Activated T-helper 17 cell treated with anti-CD3 and anti-CD28 coated beads, Interleukin-2, amount 50 U/mL, for 72 hours (primary cell): ENCODE measurements around the gene ARID4B. TPM values are rescaled to one million over a fixed set of nuclear protein-coding genes. Genes with fewer than 3 reads are reported as not detected.

Experiments used
- ATAC-seq: fragments of 150-1000 bp; cut with Tn5 transposase; replicated peaks from 2 replicates; pipeline ENCODE4 v1.10.0; 2021; ENCODE audit warnings: mild to moderate bottlenecking, moderate library complexity
- H3K27ac Mint-ChIP-seq: one replicate; pipeline ENCODE4 v1.8.0; 2022; ENCODE audit warnings: mixed read lengths
- H3K27me3 Mint-ChIP-seq: one replicate; pipeline ENCODE4 v1.8.0; 2022; ENCODE audit warnings: mixed read lengths
- H3K36me3 Mint-ChIP-seq: one replicate; pipeline ENCODE4 v1.8.0; 2022; ENCODE audit warnings: low read depth, mild to moderate bottlenecking, mixed read lengths
- H3K4me1 Mint-ChIP-seq: one replicate; pipeline ENCODE4 v1.8.0; 2022; ENCODE audit warnings: mixed read lengths
- H3K4me3 Mint-ChIP-seq: one replicate; pipeline ENCODE4 v1.8.0; 2022; ENCODE audit warnings: mild to moderate bottlenecking, mixed read lengths
- H3K9me3 Mint-ChIP-seq: one replicate; pipeline ENCODE4 v1.8.0; 2022; ENCODE audit warnings: mixed read lengths
- total RNA-seq, 2 donors: library from RNA; stranded (reverse); gene quantifications; one replicate each; pipeline ENCODE4 v1.2.3, GENCODE V29; 2022

ARID4B gene
- total RNA-seq, 2 donors from 2014 or later, result 42.2 to 61.2 TPM

DNA sequence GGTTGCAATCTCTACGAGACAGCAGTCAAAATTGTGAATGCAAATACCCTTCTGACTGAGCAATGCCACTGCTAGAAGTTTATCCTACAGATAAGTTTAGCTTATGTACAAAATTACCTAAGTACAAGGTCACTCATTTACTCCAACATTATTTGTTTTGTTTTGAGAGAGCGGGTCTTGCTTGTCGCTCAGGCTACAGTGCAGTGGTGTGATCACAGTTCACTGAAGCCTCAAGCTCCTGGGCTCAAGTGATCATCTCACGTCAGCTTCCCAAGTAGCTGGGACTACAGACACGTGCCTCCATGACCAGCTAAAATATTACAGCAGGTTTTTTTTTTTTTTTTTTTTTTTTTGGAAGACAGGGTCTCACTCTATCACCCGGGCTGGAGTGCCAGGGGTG lies 182.3 kb downstream of the ARID4B start:
- Mint-ChIP-seq H3K4me3 (no peak overlapping the region), H3K9me3 (no peaks in the 10 kb centered on the region), H3K36me3 (peaks cover 100% of the 10 kb centered on the region), H3K4me1 (peaks cover 6% of the 10 kb centered on the region), H3K27me3 (no peaks in the 10 kb centered on the region), H3K27ac (no peak overlapping the region)
- no peak for ATAC-seq

DNA sequence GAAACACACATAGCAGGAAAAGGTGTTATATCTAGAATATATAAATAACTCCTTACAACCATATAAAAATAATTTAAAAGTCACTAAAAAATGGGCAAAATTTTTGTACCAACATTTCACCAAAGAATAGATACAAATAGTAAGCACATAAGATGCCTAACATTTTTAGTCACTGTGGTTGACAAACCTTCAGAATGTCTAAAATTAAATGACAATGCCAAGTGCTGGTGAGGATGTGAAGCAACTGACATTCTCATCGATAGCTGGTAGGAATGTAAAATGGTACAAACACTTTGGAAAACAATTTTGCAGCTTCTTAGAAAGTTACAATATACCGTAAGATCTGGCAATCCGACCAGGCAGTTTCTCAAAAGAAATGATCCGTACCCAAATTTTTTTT lies 185.0 kb downstream of the ARID4B start:
- no peak for ATAC-seq
- peaks cover 96% of the 10 kb centered on the region for H3K36me3 Mint-ChIP-seq

DNA sequence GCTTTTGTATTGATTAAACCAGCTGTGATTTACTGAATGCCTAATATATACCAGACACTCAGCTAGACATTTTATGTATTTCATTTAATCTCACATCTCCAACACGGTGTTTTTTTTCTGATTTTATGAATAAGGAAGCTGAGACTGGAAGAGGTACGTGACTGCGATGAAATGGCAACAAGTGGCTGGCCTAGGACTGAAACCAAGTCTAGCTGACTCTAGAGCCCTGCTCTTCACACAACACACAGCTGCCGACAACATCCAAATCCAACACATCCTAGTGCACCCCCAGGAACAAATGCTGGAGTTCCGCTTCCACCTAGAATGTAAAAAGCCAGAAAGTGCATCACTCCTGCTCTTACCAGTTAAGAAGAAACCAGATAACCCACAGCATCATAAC lies 188.7 kb downstream of the ARID4B start:
- Mint-ChIP-seq H3K9me3 (no peaks in the 10 kb centered on the region), H3K36me3 (peaks cover 96% of the 10 kb centered on the region), H3K27ac (peak overlapping the region; percentile 74), H3K27me3 (no peaks in the 10 kb centered on the region), H3K4me3 (peak overlapping the region; percentile 17), H3K4me1 (peaks cover 13% of the 10 kb centered on the region)
- no peak for ATAC-seq

More for the DNA sequence above, 185.0 kb downstream of the ARID4B start:
- Mint-ChIP-seq H3K27me3 (no peaks in the 10 kb centered on the region), H3K27ac (no peak overlapping the region), H3K4me3 (no peak overlapping the region), H3K4me1 (peaks cover 13% of the 10 kb centered on the region), H3K9me3 (no peaks in the 10 kb centered on the region)

DNA sequence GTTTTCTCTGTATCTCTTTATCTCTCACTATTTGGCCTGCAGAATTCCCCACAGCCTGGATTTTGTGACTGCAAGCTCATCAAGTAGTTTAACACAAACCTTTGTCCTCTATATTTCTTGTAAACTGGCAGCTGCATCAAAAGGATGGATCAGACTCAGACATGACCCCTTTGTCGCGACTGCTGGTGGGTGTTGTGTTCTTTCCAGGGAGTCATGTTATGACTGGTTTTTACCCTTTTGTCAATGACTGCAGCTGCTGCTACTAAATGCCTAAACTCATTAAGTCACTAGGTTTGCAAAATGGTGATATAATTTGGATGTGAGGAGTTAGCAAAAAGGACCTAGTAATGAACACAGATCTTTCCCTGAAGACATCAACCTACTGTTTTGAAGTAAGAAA lies 189.2 kb downstream of the ARID4B start:
- Mint-ChIP-seq H3K9me3 (no peaks in the 10 kb centered on the region), H3K27ac (peak overlapping the region; percentile 74), H3K36me3 (peaks cover 96% of the 10 kb centered on the region), H3K4me1 (peaks cover 13% of the 10 kb centered on the region), H3K27me3 (no peaks in the 10 kb centered on the region), H3K4me3 (peak overlapping the region; percentile 17)
- ATAC-seq, result peak; percentile 53

DNA sequence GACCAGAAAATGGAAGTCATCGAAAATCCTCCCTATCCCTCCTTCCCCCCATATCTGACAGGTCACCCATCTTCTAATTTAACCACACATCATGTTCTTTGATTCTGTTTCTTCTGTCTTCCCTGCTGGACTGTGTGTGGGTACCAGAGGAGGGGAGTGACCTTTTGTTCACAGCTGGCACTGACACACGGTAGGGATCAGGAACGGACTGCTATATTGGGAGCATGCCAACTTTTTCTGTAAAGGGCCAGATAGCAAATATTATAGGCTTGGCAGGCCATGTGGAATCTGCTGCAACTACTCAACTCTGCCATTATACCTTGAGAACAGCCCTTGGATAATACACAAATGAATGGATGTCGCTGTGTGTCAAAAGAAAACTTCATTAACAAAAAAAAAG lies 191.9 kb downstream of the ARID4B start:
- peaks cover 13% of the 10 kb centered on the region for H3K4me1 Mint-ChIP-seq
- peak overlapping the region; percentile 36 for H3K27ac Mint-ChIP-seq
- no peak for ATAC-seq
- H3K27me3 Mint-ChIP-seq, result no peaks in the 10 kb centered on the region
- H3K4me3 Mint-ChIP-seq, result no peak overlapping the region
- H3K9me3 Mint-ChIP-seq, result no peaks in the 10 kb centered on the region
- peaks cover 95% of the 10 kb centered on the region for H3K36me3 Mint-ChIP-seq

DNA sequence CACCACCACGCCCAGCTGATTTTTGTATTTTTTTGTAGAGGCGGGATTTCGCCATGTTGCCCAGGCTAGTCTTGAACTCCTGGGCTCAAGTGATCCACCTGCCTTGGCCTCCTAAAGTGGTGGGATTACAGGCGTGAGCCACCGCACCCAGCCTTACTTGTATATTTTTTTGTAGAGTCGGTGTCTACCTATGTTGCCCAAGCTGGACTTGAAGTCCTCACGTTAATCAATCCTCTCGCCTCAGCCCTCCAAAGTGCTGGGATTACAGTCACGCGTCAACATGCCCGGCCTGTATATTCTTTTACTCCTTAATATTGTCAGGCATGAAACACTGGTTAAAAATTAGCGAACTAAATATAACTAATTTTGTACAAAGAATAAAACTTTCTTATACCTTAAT lies 193.8 kb downstream of the ARID4B start:
- Mint-ChIP-seq H3K4me3 (no peak overlapping the region), H3K36me3 (peaks cover 84% of the 10 kb centered on the region)

DNA sequence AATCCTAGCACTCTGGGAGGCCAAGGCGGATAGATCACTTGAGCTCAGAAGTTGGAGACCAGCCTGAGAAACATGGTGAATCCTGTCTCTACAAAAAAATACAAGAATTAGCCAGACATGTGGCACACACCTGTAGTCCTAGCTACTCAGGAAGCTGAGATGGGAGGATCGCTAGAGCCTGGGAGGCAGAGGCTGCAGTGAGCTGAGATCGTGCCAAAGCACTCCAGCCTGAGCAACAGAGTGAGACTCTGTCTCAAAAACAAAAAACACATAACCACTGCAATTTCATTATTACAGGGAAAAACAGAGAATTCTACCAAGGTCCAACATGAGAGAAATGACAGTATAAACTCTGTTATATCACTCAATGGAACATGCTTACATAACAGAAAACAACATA lies 194.9 kb downstream of the ARID4B start:
- Mint-ChIP-seq H3K9me3 (no peaks in the 10 kb centered on the region), H3K36me3 (peaks cover 83% of the 10 kb centered on the region), H3K27me3 (no peaks in the 10 kb centered on the region), H3K4me1 (no peaks in the 10 kb centered on the region), H3K4me3 (no peak overlapping the region), H3K27ac (peak overlapping the region; percentile 52)
- no peak for ATAC-seq

More for the DNA sequence above, 193.8 kb downstream of the ARID4B start:
- H3K27ac Mint-ChIP-seq, result no peak overlapping the region
- ATAC-seq, result no peak
- H3K27me3 Mint-ChIP-seq, result no peaks in the 10 kb centered on the region
- peaks cover 8% of the 10 kb centered on the region for H3K4me1 Mint-ChIP-seq
- H3K9me3 Mint-ChIP-seq, result no peaks in the 10 kb centered on the region

DNA sequence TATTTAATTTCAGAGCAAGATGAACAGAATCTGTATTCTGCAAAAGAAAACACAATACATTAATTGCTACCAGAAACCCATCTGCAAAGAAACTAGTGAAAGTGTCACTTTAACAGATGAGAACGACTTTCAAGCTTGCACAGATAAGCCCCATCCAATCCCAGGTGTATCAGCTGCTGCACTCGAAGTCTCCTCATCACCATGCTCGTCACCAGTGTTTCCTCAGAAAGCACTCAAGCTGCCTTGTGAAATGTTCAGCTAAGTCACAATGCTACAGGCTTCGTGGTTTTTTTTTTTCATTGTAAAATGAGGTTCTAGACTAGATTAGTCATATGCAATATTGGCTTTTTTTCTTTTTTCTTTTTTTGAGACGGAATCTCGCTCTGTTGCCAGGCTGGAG lies 196.0 kb downstream of the ARID4B start:
- Mint-ChIP-seq H3K36me3 (peaks cover 83% of the 10 kb centered on the region), H3K4me3 (no peak overlapping the region), H3K9me3 (no peaks in the 10 kb centered on the region), H3K27me3 (no peaks in the 10 kb centered on the region), H3K4me1 (no peaks in the 10 kb centered on the region), H3K27ac (peak overlapping the region; percentile 52)
- no peak for ATAC-seq

DNA sequence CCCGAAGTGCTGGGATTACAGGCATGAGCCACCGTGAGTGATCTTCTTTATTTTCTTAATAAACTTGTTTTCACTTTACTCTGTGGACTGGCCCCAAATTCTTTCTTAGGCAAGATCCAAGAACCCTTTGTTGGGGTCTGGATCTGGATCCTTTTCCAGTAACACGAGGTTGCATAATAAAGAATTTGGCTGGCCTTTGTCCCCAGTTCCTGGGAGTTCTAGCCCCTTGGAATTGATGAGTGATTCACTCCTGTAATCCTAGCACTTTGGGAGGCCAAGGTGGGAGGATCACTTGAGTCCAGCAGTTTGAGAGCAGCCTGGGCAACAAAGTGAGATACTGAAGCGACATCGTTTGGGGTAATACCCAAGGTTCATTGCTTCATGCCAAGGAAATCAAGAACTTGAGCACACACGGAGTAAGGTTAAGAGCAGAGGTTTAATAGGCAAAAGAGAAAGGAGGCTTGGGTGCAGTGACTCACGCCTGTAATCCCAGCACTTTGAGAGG lies 197.2 kb downstream of the ARID4B start:
- peaks cover 83% of the 10 kb centered on the region for H3K36me3 Mint-ChIP-seq
- H3K27ac Mint-ChIP-seq, result no peak overlapping the region
- H3K9me3 Mint-ChIP-seq, result no peaks in the 10 kb centered on the region
- no peaks in the 10 kb centered on the region for H3K27me3 Mint-ChIP-seq
- no peak overlapping the region for H3K4me3 Mint-ChIP-seq
- H3K4me1 Mint-ChIP-seq, result peaks cover 4% of the 10 kb centered on the region
- ATAC-seq, result no peak

DNA sequence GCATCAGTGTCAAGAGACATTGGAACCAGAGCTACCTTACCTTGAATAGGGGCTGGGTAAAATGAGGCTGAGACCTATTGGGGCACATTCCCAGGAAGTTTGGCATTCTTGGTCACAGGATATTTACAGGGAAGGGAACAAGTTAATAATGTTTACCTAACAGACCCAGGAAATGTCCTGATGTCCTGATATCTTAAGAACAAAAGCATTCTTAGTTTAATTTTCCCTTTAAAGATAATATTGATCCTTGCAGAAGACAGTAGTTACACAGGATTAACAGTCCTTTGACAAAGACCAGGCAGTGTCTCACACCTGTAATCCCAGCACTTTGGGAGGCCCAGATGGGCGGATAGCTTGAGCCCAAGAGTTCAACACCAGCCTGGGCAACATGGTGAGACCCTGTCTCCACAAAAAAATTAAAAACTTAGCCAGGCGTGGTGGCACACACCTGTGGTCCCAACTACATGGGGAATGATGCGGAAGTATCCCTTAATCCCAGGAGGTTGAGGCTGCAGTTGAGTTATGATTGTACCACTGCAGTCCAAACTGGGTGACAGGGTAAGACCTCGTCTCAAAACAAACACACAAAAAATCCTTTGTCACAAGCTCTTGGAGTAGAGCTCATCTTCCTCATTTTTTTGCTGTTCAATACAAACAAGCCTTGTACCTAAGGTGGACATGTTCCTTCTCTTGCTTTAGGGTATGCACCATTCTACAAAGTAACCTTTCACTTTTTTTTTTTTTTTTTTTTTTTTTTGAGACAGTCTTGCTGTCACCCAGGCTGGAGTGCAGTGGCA lies 198.0 kb downstream of the ARID4B start:
- no peak for ATAC-seq
- H3K27me3 Mint-ChIP-seq, result no peaks in the 10 kb centered on the region
- H3K36me3 Mint-ChIP-seq, result peaks cover 83% of the 10 kb centered on the region
- peak overlapping the region; percentile 99 for H3K27ac Mint-ChIP-seq
- peaks cover 7% of the 10 kb centered on the region for H3K4me1 Mint-ChIP-seq
- H3K9me3 Mint-ChIP-seq, result no peaks in the 10 kb centered on the region
- H3K4me3 Mint-ChIP-seq, result peak overlapping the region; percentile 100

DNA sequence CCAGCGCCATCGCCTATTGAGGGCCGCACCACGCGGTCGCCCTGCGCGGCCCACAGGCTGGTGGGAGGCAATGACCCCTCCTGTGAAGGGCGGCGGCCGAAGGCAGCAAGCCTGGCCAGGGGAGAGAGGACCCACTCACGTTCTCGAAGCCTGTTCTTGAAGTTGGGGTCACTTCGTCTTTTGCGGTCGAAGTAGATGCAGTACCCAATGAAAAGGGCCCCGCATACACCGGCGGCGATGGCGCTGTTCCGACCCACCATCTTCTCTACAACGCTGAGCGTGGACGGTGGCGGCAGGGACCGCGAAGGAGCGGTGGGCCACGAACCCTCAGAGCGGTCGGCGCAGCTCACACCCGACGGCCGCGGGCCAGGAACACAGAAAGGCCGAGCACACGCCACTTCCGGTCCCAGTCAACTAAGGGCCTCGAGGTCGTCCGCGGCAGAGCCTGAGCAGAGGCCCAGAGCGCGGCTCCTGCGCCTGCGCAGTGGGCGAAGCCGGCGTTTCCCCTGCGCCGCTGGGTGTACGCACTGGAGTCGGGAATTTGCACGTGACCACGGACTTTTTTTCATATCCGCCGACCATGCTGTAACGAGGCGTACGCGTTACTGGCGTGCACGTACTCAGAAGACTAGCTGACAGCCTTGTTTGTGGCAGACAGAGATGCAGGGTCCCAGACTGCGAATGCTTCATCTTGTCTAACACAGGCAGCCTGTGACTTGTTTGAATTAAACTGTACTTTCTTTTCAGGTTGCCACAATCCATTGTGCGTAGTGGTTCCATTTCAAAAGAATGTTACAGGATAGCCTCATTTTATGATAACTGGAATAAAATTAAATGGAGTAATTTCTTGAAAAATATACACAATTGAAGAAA lies 199.3 kb downstream of the ARID4B start, which contains the start of gene TOMM20:
TSS of gene TOMM20 (minus strand) at position 382 of the 873 bp plus-strand sequence. CDS start at position 260, 122 bp downstream.
- Mint-ChIP-seq H3K4me1 (peaks cover 13% of the 10 kb centered on the region), H3K9me3 (no peaks in the 10 kb centered on the region)
- ATAC-seq, result peak; percentile 94

DNA sequence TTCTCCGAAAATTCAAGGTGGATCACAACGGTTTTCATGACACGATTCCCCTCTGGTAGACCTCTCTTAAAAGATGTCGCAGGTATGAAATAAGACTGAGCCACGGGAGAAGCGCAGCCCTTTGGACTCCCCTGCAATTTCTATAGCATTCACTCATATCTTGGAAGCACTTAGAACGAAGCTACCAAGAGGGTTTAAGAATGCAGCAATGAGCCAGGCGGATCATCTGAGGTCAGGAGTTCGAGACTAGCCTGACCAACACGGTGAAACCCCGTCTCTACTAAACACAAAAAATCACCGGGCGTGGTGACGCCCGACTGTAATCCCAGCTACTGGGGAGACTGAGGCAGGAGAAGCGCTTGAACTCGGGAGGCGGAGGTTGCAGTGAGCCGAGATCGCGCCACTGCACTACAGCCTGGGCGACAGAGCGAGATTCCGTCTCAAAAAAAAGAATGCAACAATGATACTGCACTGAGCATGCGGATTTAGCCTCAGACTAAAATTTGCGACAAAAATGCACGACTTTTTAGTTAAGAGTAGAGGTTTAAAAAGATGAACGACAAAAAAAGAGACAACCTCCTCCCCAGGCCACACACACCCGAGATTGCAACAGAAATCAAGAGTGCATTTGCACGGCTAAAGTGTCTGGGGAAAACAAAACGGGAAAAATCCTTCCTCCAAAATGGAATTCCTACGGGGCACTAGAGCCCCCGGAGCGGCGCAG lies 200.1 kb downstream of the ARID4B start:
- Mint-ChIP-seq H3K36me3 (peaks cover 83% of the 10 kb centered on the region), H3K4me1 (peaks cover 17% of the 10 kb centered on the region), H3K9me3 (no peaks in the 10 kb centered on the region), H3K27me3 (no peaks in the 10 kb centered on the region), H3K4me3 (peak overlapping the region; percentile 100), H3K27ac (peak overlapping the region; percentile 99)
- ATAC-seq, result no peak

More for the DNA sequence above, 199.3 kb downstream of the ARID4B start, which contains the start of gene TOMM20:
- H3K27ac Mint-ChIP-seq, result peak within 1 kb of the TSS; percentile 99
- H3K27me3 Mint-ChIP-seq, result no peaks in the 10 kb centered on the region
- H3K36me3 Mint-ChIP-seq, result peaks cover 83% of the 10 kb centered on the region
- peak within 1 kb of the TSS; percentile 100 for H3K4me3 Mint-ChIP-seq

DNA sequence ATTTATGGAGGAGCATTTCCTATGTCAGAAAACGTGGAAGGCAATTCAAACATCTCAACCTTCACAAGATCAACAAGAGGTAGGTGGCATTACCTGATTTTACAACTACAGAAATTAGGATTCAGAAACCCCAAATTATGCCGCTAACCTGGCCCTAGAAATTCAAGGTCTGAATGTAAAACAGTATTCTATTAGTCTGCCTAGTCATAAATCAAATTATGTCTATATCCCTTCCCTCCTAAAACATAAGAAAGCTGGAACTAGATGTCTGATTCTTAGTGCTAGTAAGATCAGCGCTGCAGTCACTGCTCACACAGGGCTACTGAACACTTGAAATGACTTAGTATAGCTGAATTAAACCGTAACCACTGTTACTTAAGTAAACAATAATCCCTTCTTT lies 200.8 kb downstream of the ARID4B start:
- Mint-ChIP-seq H3K4me1 (peaks cover 22% of the 10 kb centered on the region), H3K27ac (peak overlapping the region; percentile 99), H3K36me3 (peaks cover 83% of the 10 kb centered on the region), H3K9me3 (no peaks in the 10 kb centered on the region), H3K27me3 (no peaks in the 10 kb centered on the region), H3K4me3 (peak overlapping the region; percentile 100)
- ATAC-seq, result no peak

DNA sequence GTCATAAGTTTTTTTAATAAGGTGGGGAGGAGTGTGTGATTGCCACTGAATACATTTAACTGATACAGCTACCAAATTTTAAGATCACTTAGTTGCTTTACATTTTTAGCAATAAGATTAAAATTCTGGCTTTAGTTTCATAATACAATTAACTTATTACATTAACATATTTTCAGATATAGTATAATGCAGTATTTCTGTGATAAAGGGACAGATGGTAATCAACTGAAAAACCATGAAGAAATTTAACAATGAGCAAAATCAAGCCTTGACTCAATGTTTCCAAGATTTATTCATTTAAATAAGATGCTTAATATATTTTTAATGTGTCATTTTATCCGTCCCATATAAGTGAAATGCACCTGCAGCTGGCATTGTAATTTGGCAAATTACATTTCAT lies 203.3 kb downstream of the ARID4B start:
- H3K9me3 Mint-ChIP-seq, result no peaks in the 10 kb centered on the region
- H3K4me1 Mint-ChIP-seq, result peaks cover 27% of the 10 kb centered on the region
- H3K36me3 Mint-ChIP-seq, result peaks cover 94% of the 10 kb centered on the region
- ATAC-seq, result no peak
- peak overlapping the region; percentile 45 for H3K27ac Mint-ChIP-seq
- peak overlapping the region; percentile 58 for H3K4me3 Mint-ChIP-seq
- H3K27me3 Mint-ChIP-seq, result no peaks in the 10 kb centered on the region
